Retina (tissue), 1 donor: Measurements from ENCODE around the gene GPS2.
A peak's percentile ranks its signal among the peaks of the same experiment; 100 is the strongest.
"Not testable (repeated sequence)": the region's sequence is repeated elsewhere in the genome, so short reads cannot be mapped to it uniquely, and the experiment has no call there.

ENCODE experiments used
- DNase-seq: peaks from one replicate; pipeline ENCODE4 v3.0.0-alpha.2; 2016

GPS2 gene

DNA sequence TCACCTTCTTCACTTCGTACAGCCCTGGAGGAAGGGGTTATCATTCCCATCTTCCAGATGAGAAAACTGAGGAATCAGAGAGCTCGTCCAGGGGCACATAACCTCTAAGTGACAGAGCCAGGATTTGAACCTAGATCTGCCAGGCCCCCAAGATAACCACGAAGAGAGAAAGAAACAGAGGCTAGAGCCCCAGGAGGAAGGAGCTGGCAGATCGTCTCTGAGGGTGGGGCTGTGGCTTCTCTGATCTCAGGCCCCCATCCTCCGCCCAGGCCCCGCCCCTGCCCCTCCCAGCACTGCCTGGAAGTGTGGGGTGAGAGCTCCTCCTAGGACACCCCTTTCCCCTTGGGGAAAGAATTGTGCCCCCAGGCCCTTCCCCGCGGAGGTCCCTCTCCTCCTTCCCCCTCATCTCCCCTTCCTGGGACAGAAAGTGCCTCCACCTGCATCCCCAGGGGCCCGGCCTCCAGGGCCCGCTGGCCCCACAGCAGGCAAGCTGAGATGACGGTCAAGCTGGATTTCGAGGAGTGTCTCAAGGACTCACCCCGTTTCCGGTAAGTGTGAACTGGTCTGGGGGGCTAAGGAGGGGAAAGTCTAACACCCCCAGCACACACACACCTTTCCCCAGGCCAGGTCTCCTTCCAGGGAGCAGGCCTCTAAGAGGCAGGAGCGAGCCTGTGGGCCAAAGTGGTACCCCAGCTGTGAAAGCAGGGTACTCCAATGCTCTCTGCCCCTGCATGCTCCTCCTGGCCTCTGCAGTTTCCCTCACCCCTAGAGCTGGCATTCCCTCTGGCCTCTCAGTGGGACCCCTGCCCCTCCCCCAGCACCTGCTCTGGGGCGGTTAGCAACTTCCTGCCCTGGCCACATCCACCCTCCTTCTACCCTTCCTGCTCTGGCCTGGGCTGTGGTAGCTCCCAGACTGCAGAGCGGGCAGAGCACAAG lies 21.3 kb upstream of the GPS2 start, which contains the start of gene ACAP1:
Gene ACAP1 (plus strand): TSS at position 290 of the 936 bp plus-strand sequence. CDS start 206 bp downstream, at position 496.
- no peak for DNase-seq

DNA sequence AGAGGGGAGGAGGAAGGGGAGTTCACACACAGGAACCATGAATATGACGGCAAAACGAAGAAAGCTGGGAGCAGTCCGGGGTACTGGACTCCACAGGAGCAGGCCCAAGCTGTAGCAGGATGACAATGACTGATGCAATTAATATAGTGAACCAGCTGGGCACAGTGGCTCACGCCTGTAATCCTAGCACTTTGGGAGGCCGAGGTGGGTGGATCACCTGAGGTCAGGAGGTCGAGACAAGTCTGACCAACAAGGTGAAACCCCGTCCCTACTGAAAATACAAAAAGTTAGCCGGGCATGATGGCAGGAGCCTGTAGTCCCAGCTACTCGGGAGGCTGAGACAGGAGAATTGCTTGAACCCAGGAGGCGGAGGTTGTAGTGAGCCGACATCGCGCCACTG lies 20.6 kb upstream of the GPS2 start:
- not testable (repeated sequence) for DNase-seq

DNA sequence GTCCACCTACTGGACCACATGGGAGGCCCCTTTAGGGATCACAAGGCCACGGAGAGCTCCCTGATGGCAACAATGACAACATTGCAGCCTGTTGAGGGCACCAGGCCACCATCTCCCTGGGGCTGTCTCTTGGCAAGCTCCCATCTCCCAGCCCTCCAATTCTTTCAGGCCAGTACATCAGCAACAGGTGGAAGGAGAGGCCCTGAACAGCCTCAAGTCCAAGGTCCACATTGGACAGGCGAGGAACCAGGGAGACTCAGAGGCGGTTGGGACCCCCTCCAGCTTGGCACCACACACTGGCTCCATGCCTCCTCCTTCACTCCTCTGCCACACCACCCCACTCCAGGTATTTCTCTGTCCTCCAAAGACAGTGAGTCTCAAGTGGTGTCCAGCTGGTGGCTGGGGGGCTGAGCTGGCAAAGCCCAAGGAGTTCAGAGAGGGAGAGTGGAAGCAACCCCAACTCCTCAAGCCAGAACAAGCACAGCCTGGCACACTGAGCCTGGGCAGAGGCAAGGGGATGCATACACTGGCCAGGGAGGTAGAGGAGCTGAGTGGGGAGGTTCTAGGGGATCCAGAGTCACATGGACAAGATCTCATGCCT lies 19.9 kb upstream of the GPS2 start:
- DNase-seq, result no peak

DNA sequence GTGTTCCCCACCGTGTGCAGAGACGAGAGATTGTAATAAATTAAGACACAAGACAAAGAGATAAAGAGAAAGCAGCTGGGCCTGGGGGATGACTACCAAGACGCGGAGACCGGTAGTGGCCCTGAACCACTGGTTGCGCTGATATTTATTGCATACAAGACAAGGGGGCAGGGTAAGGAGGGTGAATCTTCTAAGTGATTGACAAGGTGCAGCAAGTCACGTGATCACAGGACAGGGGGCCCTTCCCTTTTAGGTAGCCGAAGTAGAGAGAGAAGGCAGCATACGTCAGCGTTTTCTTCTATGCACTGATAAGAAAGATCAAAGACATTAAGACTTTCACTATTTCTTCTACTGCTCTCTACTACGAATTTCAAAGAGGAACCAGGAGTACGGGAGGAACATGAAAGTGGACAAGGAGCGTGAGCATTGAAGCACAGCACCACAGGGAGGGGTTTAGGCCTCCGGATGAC lies 17.5 kb upstream of the GPS2 start:
- DNase-seq, result not testable (repeated sequence)

DNA sequence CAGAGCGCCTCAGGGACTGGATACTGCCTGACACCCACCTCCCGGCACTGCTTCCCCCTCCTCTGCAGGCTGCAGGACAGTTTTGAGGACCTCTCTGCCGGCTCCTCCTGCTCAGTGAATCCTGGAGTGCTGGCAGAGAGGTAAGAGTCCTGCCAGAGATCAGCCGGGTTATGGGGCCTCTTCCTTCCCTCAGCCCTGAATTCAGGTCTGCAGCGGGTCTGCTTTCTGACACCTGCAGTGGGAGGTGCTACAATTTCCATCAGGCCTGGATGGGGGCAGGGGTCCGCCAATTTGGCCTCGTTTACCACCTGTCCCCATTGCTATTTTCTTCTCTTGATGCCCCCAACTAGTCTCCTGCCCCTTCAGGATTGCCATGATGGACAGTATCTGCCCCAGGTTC lies 17.0 kb upstream of the GPS2 start:
- DNase-seq, result no peak

DNA sequence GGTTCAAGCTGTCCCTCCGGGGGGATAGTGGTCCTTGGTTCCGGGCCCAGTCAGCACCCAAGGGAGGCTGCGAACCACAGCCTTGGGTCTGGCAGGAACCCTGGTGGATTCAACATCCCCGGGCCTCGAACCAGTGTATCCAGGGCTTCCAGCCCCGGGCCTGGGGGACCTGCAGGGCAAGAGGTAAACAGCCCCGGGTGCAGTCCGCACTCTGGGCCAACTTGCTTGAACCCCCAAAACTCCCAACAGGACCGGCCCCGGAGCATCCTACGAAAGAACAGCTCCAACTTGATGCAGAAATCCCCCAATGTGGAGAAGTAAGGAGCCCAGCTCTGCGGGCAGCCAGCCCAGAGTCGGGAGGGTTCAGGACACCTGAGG lies 15.5 kb upstream of the GPS2 start:
- no peak for DNase-seq

DNA sequence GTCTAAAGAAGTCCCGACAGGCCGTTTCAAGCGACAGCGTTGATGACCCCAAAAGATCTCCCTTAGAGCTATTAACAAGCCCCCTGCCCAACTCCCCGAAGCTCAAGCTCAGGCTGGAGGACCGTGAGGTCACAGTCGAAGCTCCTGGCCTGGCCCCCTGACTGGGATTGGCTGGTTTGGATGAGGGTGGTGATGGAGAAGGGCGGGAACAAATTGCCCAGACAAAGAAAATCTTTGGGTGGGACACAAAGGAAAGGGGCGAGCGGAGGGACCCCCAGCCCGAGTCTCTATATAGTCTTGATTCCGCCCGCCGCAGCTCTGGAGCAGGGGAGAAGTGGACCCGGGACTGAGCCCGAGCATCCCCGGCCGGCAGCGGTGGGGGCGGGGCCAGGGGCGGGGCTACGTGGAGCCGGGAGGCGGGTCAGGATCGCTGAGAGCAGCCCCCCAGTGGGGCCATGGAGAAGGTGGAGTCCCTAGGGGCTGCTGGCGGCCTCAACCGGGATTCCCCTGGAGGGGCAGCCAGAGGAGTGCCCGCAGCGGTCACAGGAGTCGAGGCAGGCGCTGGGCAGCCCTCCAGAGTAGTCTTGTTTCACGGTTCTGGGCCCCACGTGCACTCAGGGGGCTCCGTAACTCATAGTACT lies 15.0 kb upstream of the GPS2 start:
- DNase-seq, result no peak

DNA sequence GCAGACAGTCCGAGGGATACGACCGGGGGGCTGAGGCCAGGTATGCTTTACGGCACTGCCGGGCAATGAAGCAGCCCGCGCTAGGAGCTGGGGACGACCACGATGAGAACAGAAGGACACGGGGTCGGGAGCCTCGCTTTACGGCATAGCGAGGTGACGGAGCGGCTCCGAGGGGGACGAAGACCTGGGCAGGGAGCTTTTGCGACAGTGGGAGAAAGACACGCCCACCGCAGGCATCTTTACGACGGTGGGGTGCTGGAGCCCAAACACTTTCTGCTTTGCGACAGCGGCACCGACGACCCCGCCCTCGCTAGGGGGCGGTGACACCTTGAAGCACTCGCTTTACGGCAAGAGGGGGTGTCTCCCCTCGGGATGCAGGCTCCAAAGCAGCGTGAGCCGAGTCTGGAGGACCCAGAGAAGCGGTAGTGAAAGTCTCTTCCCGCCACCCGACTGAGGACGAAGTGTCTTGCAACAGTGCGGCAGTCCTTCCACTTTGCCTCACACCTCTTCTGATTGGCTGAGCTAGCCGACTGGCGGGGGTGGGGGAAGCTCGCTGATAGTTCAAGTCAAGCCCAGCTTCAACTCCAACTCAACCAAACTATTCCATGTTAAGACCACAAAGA lies 14.3 kb upstream of the GPS2 start:
- DNase-seq, result peak; percentile 99

DNA sequence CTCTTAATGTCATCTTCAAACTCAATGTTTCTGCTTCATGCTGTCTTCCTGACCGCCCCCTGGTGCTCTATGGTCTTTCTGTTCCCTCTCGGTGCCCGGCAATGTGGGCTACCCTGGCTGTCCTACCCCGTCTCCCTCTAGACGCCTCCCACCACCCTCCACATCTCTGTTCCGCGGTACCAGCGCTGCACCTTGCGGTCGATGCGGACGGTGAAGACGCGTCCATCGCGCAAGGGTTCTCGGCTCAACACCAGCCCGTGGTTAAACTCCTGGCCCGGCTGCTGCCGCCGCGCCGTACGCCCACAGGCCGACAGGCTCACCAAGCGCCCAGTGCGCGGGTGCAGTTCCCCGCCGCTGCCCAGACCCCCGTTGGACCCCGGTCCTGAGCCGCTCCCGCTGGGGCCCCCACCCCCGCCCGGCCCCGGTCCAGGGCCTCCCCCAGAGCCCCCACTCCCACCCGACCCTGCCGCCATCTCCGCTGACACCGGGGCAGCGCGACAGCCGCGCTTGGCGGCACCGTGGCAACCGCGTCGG lies 13.7 kb upstream of the GPS2 start, which contains the start of gene NEURL4:
Gene NEURL4 (minus strand): TSS at position 496 of the 534 bp plus-strand sequence. CDS start 23 bp downstream, at position 473.
- DNase-seq, result peak; percentile 51

DNA sequence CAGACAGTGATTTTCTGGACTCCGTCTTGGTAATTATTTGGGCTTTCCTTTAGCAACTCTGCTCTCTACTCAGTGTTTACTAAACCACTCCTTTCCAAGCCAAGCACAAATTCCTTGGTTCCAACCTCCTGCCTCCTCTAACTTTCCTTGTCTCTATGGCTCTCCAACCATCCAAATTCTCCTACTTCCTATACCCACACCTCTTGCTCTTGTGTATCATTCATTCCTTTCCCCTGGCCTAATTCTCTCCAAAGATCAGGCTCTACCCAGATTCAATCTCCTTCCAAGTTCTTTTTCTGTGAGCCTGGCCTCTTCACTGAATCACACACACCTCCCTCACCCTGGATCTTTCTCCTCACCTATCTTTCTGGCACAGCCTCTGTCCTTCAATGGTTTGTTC lies 12.8 kb upstream of the GPS2 start:
- DNase-seq, result no peak

DNA sequence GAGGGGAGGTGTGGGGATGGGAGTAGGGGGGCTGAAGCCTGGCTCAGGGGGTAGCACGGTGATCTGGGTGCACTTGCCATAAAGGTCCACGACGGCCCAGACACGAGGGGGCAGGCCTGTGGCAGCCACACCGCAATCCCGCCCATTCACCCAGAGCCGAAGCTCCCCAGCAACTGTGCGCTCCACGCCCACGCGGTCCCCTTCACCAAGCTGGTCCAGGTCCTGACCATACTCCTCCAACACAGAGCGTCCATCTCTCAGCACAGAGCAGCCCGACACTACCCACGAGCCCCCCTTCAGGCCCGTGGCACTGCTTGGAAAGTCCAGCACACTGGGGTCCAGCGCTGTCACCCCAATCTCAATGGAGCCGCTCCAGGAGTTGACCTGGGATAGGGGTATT lies 12.3 kb upstream of the GPS2 start:
- no peak for DNase-seq

DNA sequence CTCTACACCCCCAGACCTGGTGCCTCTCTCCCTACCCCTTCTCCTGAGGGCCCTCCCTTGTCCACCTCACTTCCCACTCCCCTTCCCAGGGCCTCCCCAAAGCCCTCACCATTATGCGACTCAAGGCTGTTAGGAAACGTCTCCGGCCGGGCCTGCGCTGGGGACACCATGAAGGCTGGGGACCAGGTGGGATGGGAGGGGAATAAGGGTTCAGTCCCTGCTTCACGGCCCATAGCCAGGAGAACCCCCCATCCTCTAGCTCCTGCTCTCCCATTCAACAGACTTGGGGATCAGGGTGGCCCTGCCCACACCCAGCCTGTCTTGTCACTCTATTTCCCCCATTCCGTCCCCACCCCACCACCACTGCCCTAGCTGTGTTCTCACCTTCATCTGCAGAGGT lies 11.9 kb upstream of the GPS2 start:
- no peak for DNase-seq

DNA sequence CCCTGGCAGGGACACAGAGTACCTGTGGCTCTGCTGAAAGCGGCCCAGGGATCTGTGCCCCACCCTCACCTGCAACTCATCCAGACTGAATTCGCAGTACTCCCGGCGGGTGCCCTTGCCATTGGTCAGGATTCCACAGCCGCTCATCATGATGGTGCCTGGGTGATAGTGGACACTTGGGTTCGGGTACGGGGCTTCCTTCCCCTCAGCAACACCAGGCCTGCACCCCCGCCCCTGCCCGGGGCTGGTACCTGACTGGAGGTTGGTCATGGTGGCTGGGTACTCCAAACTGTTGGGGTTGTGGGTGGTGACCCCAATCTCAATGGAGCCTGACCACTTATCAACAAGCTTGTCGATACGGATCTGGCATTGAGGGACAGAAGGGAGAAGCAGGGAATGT lies 11.0 kb upstream of the GPS2 start:
- no peak for DNase-seq

DNA sequence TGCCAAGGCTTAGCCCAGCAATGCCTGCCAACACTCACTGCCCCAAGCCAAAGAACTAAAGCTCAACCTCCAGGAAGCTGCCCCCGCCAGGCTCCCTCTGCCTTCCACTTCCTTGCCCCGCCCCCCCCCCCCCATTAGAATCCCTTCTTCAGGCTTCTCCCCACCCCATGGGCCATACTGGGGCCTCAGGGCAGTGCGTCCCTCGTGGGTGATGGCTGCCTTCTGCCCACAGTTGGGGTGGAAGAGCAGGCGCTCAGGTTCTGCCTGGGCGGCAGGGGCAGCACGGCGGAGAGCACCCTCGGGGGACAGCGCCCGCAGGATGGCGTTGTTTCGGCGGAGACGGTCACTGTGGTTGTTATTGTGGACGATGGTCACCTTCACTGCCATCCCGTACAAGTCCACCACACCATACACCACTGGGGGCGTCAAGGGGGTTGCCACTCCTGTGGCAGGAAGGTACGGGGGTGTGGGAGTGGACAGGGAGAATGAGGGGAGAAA lies 9.9 kb upstream of the GPS2 start:
- no peak for DNase-seq

DNA sequence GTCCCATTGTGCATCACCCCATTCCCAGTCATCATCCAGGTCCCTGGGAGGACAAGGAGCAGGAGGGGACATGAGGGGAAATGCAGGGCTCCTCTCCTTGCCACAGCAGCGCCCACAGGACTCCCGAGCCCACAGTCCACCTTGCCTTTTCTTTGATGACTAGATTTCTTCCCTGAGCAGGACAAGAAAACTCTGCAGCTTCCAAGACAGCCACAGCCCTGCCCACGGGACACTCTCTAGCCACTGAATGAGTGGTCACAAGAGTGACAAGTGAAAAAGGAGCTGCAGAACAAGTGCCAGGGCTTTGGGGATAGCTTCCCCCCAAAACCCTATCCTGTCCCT lies 9.2 kb upstream of the GPS2 start:
- no peak for DNase-seq

DNA sequence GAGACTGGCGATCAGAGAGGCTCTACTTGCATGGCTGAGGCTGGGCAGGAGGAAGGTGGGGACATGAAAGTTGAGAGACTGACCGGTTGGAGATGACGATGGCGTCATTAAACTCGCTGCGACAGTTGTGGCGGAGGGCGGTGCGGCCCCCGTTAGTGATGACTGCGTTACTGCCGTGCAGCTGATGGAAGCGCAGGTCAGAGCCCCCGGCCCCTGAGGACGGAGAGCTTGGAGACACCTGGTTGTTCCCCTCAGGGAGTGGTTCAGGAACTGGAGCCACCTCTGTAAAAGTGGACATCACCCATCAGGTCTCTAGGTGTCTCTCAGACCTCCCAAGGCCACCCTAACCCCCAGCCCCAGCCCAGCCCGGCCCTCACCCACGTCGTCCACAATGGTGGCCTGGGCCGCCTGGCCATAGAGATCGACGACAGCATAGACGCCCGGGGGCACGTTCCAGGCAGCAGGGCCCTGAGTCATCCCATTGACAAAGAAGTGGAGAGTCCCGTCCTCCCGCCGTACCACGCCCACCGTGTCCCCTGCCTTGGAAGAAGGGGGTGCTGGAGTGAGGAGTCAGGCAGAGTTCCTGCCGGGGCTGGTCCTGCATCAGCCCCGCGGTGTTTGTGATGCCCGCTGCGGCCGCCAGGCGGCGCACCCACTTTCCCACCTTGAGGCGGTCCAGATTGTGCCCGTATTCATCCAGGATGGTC lies 8.7 kb upstream of the GPS2 start:
- peak; percentile 70 for DNase-seq

DNA sequence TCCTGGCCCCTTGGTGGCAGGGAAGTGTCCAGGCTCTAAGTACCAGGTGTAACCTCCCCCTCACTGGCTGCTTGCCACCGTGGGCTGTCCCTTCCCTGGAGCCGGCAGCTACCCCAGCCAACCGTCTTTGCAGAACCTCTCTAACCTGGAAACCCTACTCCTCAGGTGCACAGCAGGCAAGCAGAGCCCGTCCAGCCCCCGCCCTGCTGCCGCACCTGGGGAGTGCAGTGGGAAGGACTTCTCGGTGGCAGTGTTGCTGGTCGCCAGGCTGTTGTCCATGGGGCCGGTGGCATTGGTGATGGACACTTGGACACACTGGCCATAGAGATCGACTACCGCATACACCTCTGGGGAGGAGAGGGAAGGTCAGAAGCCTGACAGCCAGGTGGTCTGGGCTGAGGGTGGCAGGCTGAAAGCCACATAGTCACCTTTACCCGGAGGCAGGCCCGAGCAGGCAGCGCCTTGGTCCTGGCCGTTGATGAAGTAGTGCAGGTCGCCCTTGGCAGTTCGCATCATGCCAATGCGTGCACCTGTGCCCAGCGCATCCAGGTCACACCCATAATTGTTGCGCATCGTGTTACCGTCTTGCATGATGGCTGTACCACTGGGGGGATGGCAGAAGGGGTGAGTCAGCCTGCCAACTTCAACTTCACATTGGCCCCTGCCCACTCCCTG lies 7.5 kb upstream of the GPS2 start:
- no peak for DNase-seq

DNA sequence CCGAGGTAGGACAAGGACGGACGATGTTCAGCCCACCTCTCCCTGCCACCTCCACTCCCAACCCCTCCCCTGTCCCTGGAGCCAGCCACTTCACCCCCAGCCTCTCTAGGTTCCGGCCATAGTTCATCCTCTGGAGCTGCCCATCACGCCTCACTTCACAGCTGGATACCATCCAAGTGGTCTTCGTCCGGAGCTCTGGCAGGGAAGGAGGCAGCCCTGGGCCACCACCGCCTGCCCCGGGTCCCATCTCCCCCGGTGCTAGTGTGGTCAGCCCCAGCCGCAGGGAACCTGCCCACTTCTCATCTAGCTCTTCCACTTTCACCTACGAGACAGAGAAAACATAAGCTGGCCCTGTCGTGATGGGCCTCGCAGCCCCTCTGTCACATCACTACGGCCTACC lies 6.3 kb upstream of the GPS2 start:
- no peak for DNase-seq

DNA sequence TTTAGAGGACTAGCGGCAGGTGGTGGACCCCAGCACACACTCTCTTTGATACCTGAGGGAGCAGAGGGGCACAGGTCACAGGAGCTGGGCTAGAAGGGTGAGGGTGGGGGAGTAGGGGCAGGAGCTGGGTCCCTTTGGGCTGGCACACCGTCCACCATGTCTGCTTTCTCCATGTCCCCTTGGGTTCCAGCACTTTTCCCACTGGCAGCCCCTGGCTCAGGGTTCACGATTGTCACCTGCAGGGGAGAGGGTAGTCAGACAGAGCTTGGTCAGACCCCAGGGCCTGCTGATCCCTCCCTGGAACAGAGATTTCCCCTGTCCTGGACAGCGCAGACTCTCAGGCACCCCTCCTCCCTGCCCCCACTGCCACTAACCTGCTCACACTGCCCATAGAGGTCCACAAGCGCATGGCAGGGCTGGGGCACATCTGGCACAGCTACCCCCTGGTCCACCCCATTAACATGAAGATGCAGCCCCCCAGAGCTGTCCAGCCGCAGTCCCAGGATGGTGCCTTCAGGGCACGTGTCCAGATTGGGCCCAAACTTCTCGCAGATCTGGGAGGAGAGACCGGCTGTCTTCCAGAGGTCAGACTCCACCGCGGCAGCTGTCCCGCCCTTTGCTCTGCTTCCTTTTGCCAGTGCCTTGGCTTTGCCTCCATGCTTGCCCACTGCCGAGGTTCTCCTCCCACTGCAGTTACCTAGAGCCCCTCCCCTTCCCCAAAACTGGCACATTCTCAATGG lies 3.1 kb upstream of the GPS2 start:
- no peak for DNase-seq

DNA sequence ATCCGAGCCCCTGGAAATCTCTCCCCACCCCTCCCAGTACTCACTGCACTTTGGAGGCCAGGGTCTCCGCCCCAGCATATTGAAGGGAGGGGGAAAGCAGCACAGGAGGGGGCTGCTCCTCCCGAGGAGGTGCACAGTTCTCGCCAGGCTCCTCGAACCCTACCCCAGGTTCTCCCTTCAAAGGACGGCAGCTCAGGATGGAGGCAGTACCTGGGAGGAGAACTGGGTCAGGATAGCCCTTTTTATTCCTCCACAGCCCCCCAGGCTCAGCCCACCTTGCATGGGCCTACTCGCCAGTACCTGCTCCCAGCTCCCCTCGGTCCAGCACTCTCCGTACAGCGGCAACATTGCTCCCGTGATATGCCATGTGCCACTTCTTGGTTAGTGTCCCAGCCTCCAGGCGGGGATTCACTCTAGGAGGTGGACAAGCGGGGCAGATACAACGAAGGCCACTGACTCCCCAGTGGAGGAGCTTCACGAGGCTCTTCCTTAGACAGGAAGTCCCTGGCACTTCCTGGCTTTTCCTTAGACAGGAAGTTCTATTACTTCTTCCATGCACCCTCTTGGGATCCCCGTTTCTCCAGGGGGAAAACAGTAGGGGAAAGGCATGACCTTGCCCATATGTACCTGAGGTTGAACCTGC lies 2.1 kb upstream of the GPS2 start:
- DNase-seq, result no peak
